ENCODE data around the gene STRN3.

GRCh38 chr14:31038521-31039166 lies 12.5 kb upstream of the STRN3 start:
- TF ChIP-seq CTCF (conservative IDR thresholded peaks at IDR 0.05; ENCODE audit: low read depth, low read length) (no peak), POLR2A (IDR thresholded peaks at IDR 0.05; ENCODE audit: low read depth, low read length) (no peak), RFX5 (IDR thresholded peaks at IDR 0.05; ENCODE audit: low read depth, low read length) (no peak), CEBPB (IDR thresholded peaks at IDR 0.05; ENCODE audit: low read depth, low read length) (no peak), RAD21 (IDR thresholded peaks at IDR 0.05; ENCODE audit: low read length) (no peak), SMC3 (IDR thresholded peaks at IDR 0.05; ENCODE audit: low read depth, low read length) (no peak), RCOR1 (IDR thresholded peaks at IDR 0.05; ENCODE audit: insufficient replicate concordance, low read length) (no peak), FOS (IDR thresholded peaks at IDR 0.05; ENCODE audit: low read depth, low read length) (no peak), MAFK (IDR thresholded peaks at IDR 0.05; ENCODE audit: low read depth, low read length) (no peak)

Data from IMR-90 (cell line).